GM06990 (cell line): ENCODE measurements around the gene CLSTN3.

Experiments
- DNase-seq: peaks from one replicate; pipeline ENCODE4 v3.0.0-alpha.2; 2011; ENCODE audit not compliant: insufficient read length; ENCODE audit errors: extremely low read depth
- H3K27me3 ChIP-seq: replicated peaks from 2 replicates; pipeline ENCODE4 v1.6.0; 2011; ENCODE audit warnings: low read length; ENCODE audit not compliant: control insufficient read depth, insufficient read depth
- H3K36me3 ChIP-seq: 2 replicates; pipeline ENCODE4 v1.5.1; 2011; ENCODE audit warnings: low read length; ENCODE audit not compliant: control insufficient read depth, insufficient read depth
- H3K4me3 ChIP-seq: replicated peaks from 2 replicates; pipeline ENCODE4 v1.5.1; 2011; ENCODE audit warnings: low read depth, mild to moderate bottlenecking, control low read depth, low read length
- TF ChIP-seq, protein P1 (sequence below): IDR thresholded peaks from 2 replicates; pipeline ENCODE4 v1.5.1; 2011; ENCODE audit warnings: low read length, control low read depth, mild to moderate bottlenecking, inconsistent platforms; ENCODE audit not compliant: insufficient read depth, poor library complexity, severe bottlenecking

The CLSTN3 gene

GRCh38 chr12:7193674-7194073, 63.5 kb downstream of the CLSTN3 start:
- TF ChIP-seq, protein P1, sequence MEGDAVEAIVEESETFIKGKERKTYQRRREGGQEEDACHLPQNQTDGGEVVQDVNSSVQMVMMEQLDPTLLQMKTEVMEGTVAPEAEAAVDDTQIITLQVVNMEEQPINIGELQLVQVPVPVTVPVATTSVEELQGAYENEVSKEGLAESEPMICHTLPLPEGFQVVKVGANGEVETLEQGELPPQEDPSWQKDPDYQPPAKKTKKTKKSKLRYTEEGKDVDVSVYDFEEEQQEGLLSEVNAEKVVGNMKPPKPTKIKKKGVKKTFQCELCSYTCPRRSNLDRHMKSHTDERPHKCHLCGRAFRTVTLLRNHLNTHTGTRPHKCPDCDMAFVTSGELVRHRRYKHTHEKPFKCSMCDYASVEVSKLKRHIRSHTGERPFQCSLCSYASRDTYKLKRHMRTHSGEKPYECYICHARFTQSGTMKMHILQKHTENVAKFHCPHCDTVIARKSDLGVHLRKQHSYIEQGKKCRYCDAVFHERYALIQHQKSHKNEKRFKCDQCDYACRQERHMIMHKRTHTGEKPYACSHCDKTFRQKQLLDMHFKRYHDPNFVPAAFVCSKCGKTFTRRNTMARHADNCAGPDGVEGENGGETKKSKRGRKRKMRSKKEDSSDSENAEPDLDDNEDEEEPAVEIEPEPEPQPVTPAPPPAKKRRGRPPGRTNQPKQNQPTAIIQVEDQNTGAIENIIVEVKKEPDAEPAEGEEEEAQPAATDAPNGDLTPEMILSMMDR = no peak
- H3K36me3 ChIP-seq = no peaks in the 10 kb centered on the region; the same call in 1 of the 2 replicates
- no peaks in the 10 kb centered on the region for H3K27me3 ChIP-seq
- no peak for DNase-seq
- no peak overlapping the region for H3K4me3 ChIP-seq

- Histone ChIP-seq H3K27me3 (no peaks in the 10 kb centered on the region), H3K36me3 (peaks cover 7% of the 10 kb centered on the region), H3K4me3 (no peak overlapping the region)
- DNase-seq = no peak
- TF ChIP-seq, protein P1 = no peak
Measured at GRCh38 chr12:7197841-7198240, 67.7 kb downstream of the CLSTN3 start.

GRCh38 chr12:7203109-7203508, 72.9 kb downstream of the CLSTN3 start:
- peaks cover 11% of the 10 kb centered on the region for H3K36me3 ChIP-seq
- no peak for DNase-seq
- TF ChIP-seq, protein P1 = no peak
- H3K27me3 ChIP-seq = no peaks in the 10 kb centered on the region
- no peak overlapping the region for H3K4me3 ChIP-seq

DNA sequence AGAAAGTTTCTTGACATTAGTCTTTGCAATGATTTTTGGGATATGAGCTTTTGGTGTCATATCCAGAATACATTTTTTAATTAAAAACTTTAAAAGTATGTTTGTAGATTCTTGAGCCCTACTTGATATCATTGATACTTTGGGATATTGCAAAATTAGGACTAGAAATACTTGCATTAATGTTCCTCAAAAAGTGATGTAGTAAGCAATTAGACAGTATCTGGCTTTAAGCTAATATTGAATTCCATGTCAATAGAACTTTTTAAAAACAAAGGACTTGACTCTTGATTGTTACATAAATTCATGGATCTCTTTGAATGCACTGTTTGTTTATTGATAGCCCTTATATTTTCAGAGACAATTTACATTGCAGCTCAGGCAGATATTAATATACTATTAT, 74.9 kb downstream of the CLSTN3 start:
- Histone ChIP-seq H3K36me3 (peaks cover 22% of the 10 kb centered on the region), H3K4me3 (no peak overlapping the region), H3K27me3 (no peaks in the 10 kb centered on the region)
- TF ChIP-seq, protein P1 = no peak
- no peak for DNase-seq

DNA sequence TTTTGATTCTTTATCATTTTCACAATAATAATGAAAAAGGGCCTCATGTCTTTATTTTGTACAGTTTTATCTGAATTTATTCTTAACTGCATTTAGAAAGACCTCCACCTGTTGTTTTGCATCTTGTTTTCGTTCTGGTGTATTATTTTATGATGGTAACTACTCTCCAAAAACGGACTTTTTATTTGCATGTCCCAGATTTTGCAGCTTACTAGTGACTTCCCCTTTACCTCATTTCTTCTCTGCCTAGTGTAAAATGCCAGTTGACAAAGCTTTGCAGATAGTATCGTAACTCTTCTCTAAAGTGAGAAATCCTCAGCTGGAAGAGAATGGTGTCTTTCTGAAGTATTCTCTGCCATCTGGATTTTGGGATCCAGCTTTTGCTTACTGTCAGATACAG, 76.5 kb downstream of the CLSTN3 start:
- H3K4me3 ChIP-seq = no peak overlapping the region
- no peaks in the 10 kb centered on the region for H3K27me3 ChIP-seq
- no peak for DNase-seq
- peaks cover 23% of the 10 kb centered on the region for H3K36me3 ChIP-seq
- TF ChIP-seq, protein P1 = no peak
